ENCODE data around the gene KDM3B. TPM values are rescaled to one million over a fixed set of nuclear protein-coding genes. Genes with fewer than 3 reads are reported as not detected.
"Not testable (repeated sequence)": the region's sequence is repeated elsewhere in the genome, so short reads cannot be mapped to it uniquely, and the experiment has no call there.

Gene KDM3B
- total RNA-seq, 1 experiment from 2014 or later, result 49.0 TPM

- DNase-seq (ENCODE audit: low spot score), result no peak
Measured at GRCh38 chr5:138350563-138350890, 2.0 kb upstream of the KDM3B start.

GRCh38 chr5:138351056-138351455 lies 1.4 kb upstream of the KDM3B start:
- no peak for DNase-seq (ENCODE audit: low spot score)

GRCh38 chr5:138351517-138351916 lies 968 bp upstream of the KDM3B start:
- DNase-seq (ENCODE audit: low spot score), result no peak

- no peak for DNase-seq (ENCODE audit: low spot score)
Measured at GRCh38 chr5:138352722-138353559, 456 bp downstream of the KDM3B start.

GRCh38 chr5:138353560-138354080 lies 1.1 kb downstream of the KDM3B start:
- DNase-seq (ENCODE audit: low spot score), result no peak

- no peak for DNase-seq (ENCODE audit: low spot score)
Measured at GRCh38 chr5:138354387-138354786, 1.9 kb downstream of the KDM3B start.

GRCh38 chr5:138354926-138355378 lies 2.5 kb downstream of the KDM3B start:
- peak; percentile 76 for DNase-seq (ENCODE audit: low spot score)

GRCh38 chr5:138359621-138360020 lies 7.1 kb downstream of the KDM3B start:
- DNase-seq (ENCODE audit: low spot score), result no peak

- no peak for DNase-seq (ENCODE audit: low spot score)
Measured at GRCh38 chr5:138360941-138361452, 8.5 kb downstream of the KDM3B start.

- no peak for DNase-seq (ENCODE audit: low spot score)
Measured at GRCh38 chr5:138364576-138364975, 12.1 kb downstream of the KDM3B start.

GRCh38 chr5:138366632-138367382 lies 14.3 kb downstream of the KDM3B start:
- no peak for DNase-seq (ENCODE audit: low spot score)

GRCh38 chr5:138369261-138369660 lies 16.8 kb downstream of the KDM3B start:
- no peak for DNase-seq (ENCODE audit: low spot score)

- DNase-seq (ENCODE audit: low spot score), result no peak
Measured at GRCh38 chr5:138369706-138370105, 17.2 kb downstream of the KDM3B start.

- no peak for DNase-seq (ENCODE audit: low spot score)
Measured at GRCh38 chr5:138370537-138370936, 18.1 kb downstream of the KDM3B start.

- DNase-seq (ENCODE audit: low spot score), result no peak
Measured at GRCh38 chr5:138371454-138371853, 19.0 kb downstream of the KDM3B start.

GRCh38 chr5:138372225-138372624 lies 19.7 kb downstream of the KDM3B start:
- DNase-seq (ENCODE audit: low spot score), result no peak

GRCh38 chr5:138372653-138373052 lies 20.2 kb downstream of the KDM3B start:
- DNase-seq (ENCODE audit: low spot score), result no peak

- no peak for DNase-seq (ENCODE audit: low spot score)
Measured at GRCh38 chr5:138382347-138382746, 29.9 kb downstream of the KDM3B start.

GRCh38 chr5:138385660-138386059 lies 33.2 kb downstream of the KDM3B start:
- no peak for DNase-seq (ENCODE audit: low spot score)

- no peak for DNase-seq (ENCODE audit: low spot score)
Measured at GRCh38 chr5:138386290-138386689, 33.8 kb downstream of the KDM3B start.

- DNase-seq (ENCODE audit: low spot score), result no peak
Measured at GRCh38 chr5:138389332-138389731, 36.8 kb downstream of the KDM3B start.

GRCh38 chr5:138389911-138390310 lies 37.4 kb downstream of the KDM3B start:
- not testable (repeated sequence) for DNase-seq (ENCODE audit: low spot score)

Measured in H4 (cell line).